ENCODE measurements around the gene CGB3. TPM values are rescaled to one million over a fixed set of nuclear protein-coding genes. Genes with fewer than 3 reads are reported as not detected.
"Not testable (repeated sequence)": the region's sequence is repeated elsewhere in the genome, so short reads cannot be mapped to it uniquely, and the experiment has no call there.

CGB3 gene
- total RNA-seq (2014; rRNA removed; shearing (Covaris generic)): not detected in 2 replicates
- total RNA-seq (2022): not detected in 2 replicates
- Bru-seq, nascent RNA: not detected
- not detected for BruChase-seq, experiment 1, labeled RNA remaining after a 6-hour chase
- BruChase-seq, experiment 2, labeled RNA remaining after a 2-hour chase: not detected
- long read RNA-seq: 0 reads

GRCh38 chr19:49024233-49024632, at the start of gene CGB3:
TSS of gene CGB3 (minus strand) at chr19:49024333. CDS start at chr19:49023971, 362 bp downstream.
- peaks cover 22% of the 10 kb centered on the region for H3K4me1 ChIP-seq (ENCODE audit: insufficient read depth, low read length, poor library complexity, severe bottlenecking)
- POLR2A ChIA-PET; H4K20me1 ChIP-seq (ENCODE audit: insufficient read depth, low read length); H3K9me3 ChIP-seq (ENCODE audit: low read length); H3K36me3 ChIP-seq (ENCODE audit: insufficient read depth, low read length); H3K4me2 ChIP-seq (ENCODE audit: low read length); BruUV-seq (replicated peaks); H3K79me2 ChIP-seq (ENCODE audit: insufficient read depth, low read depth, low read length); DNase-seq (ENCODE audit: low spot score); CTCF ChIA-PET (ENCODE audit: unreplicated experiment); intact Hi-C loops (cut with micrococcal nuclease; ENCODE audit: unreplicated experiment); H3K27ac ChIP-seq (ENCODE audit: low read depth, low read length, poor library complexity, severe bottlenecking); H3K9me2 ChIP-seq (ENCODE audit: insufficient read depth, low read length); H3K4me3 ChIP-seq (ENCODE audit: low read depth, low read length, poor library complexity, severe bottlenecking); H2AFZ ChIP-seq (ENCODE audit: low read length): not testable (repeated sequence)

GRCh38 chr19:49071860-49072547, 47.9 kb upstream of the CGB3 start:
- intact Hi-C loops (cut with micrococcal nuclease; ENCODE audit: unreplicated experiment): no loop called here
- no TSS peak for BruUV-seq (replicated peaks)

GRCh38 chr19:49070416-49070815, 46.3 kb upstream of the CGB3 start:
- Histone ChIP-seq H3K9me3 (ENCODE audit: low read length) (no peaks in the 10 kb centered on the region), H3K4me3 (ENCODE audit: low read depth, low read length, poor library complexity, severe bottlenecking) (no peak overlapping the region), H2AFZ (ENCODE audit: low read length) (no peak overlapping the region), H3K27ac (ENCODE audit: low read depth, low read length, poor library complexity, severe bottlenecking) (no peak overlapping the region), H3K9me2 (ENCODE audit: insufficient read depth, low read length) (no peaks in the 10 kb centered on the region), H3K79me2 (ENCODE audit: insufficient read depth, low read depth, low read length) (no peaks in the 10 kb centered on the region), H3K36me3 (ENCODE audit: insufficient read depth, low read length) (no peaks in the 10 kb centered on the region), H3K4me1 (ENCODE audit: insufficient read depth, low read length, poor library complexity, severe bottlenecking) (no peaks in the 10 kb centered on the region), H3K4me2 (ENCODE audit: low read length) (no peak overlapping the region), H4K20me1 (ENCODE audit: insufficient read depth, low read length) (no peaks in the 10 kb centered on the region; the same call in 1 of the 2 replicates)
- no peak for TF ChIP-seq CTCF (conservative IDR thresholded peaks at IDR 0.05; ENCODE audit: low read length)
- TF ChIP-seq EZH2phosphoT487 (IDR thresholded peaks at IDR 0.05; ENCODE audit: borderline replicate concordance, low read depth, low read length): no peak
- no TSS peak for BruUV-seq (replicated peaks)
- POLR2A ChIA-PET: no interaction called here
- DNase-seq (ENCODE audit: low spot score): no peak
- CTCF ChIA-PET (ENCODE audit: unreplicated experiment): no interaction called here
- intact Hi-C loops (cut with micrococcal nuclease; ENCODE audit: unreplicated experiment): no loop called here

More at GRCh38 chr19:49071860-49072547, 47.9 kb upstream of the CGB3 start:
- no peak overlapping the region for H3K27ac ChIP-seq (ENCODE audit: low read depth, low read length, poor library complexity, severe bottlenecking)
- ChIA-PET CTCF (ENCODE audit: unreplicated experiment) (no interaction called here), POLR2A (no interaction called here)
- TF ChIP-seq EZH2phosphoT487 (IDR thresholded peaks at IDR 0.05; ENCODE audit: borderline replicate concordance, low read depth, low read length) (no peak), CTCF (conservative IDR thresholded peaks at IDR 0.05; ENCODE audit: low read length) (no peak)
- no peak overlapping the region for H3K4me3 ChIP-seq (ENCODE audit: low read depth, low read length, poor library complexity, severe bottlenecking)
- H3K9me3 ChIP-seq (ENCODE audit: low read length): no peaks in the 10 kb centered on the region
- no peaks in the 10 kb centered on the region for H3K36me3 ChIP-seq (ENCODE audit: insufficient read depth, low read length)
- H3K9me2 ChIP-seq (ENCODE audit: insufficient read depth, low read length): no peaks in the 10 kb centered on the region
- no peak overlapping the region for H2AFZ ChIP-seq (ENCODE audit: low read length)
- H3K79me2 ChIP-seq (ENCODE audit: insufficient read depth, low read depth, low read length): no peaks in the 10 kb centered on the region
- no peak overlapping the region for H3K4me2 ChIP-seq (ENCODE audit: low read length)
- DNase-seq (ENCODE audit: low spot score): no peak
- no peaks in the 10 kb centered on the region for H3K4me1 ChIP-seq (ENCODE audit: insufficient read depth, low read length, poor library complexity, severe bottlenecking)
- no peaks in the 10 kb centered on the region; the same call in 1 of the 2 replicates for H4K20me1 ChIP-seq (ENCODE audit: insufficient read depth, low read length)
